ENCODE results near the gene SLC25A52. TPM values are rescaled to one million over a fixed set of nuclear protein-coding genes. Genes with fewer than 3 reads are reported as not detected.
"Not testable (repeated sequence)": the region's sequence is repeated elsewhere in the genome, so short reads cannot be mapped to it uniquely, and the experiment has no call there.

Gene SLC25A52
- under 1 TPM in 1 of 4 donors, not detected in 3; 0.04 TPM for polyA plus RNA-seq
- long read RNA-seq, donor 1: 0 reads
- long read RNA-seq, donor 2: 0 reads
- long read RNA-seq, donor 3: 0 reads
- long read RNA-seq, donor 4: 0 reads
- long read RNA-seq, donor 5: 0 reads
- long read RNA-seq, donor 6: 0 reads
- long read RNA-seq, donor 7: 0 reads
- long read RNA-seq, donor 8: 0 reads
- long read RNA-seq, donor 9: 0 reads
- long read RNA-seq, donor 10: 0 reads

- Histone ChIP-seq H3K4me3 (ENCODE audit: low read depth in 1 of 3, low read length in 3 of 3) (no peak within 1 kb of the TSS), H3K9me3 (ENCODE audit: control insufficient read depth in 2 of 2, insufficient read depth in 1 of 2, low read depth in 1 of 2, low read length in 1 of 2) (no peaks in the 10 kb centered on the region), H3K27ac (ENCODE audit: low read depth in 1 of 3, low read length in 2 of 3) (no peak within 1 kb of the TSS), H3K36me3 (ENCODE audit: control insufficient read depth in 3 of 3, insufficient read depth in 2 of 3, low read depth in 1 of 3, low read length in 3 of 3) (no peaks in the 10 kb centered on the region), H3K4me1 (ENCODE audit: control insufficient read depth in 3 of 3, insufficient read depth in 2 of 3, low read depth in 1 of 3, low read length in 2 of 3) (no peaks in the 10 kb centered on the region), H3K27me3 (ENCODE audit: control insufficient read depth in 3 of 3, insufficient read depth in 3 of 3, low read length in 3 of 3) (peaks cover 0 to 2% (median 0%) of the 10 kb centered on the region in 3 donors)
- WGBS, 3 donors: 87 to 91% (median 90%) methylated on average over 21 of the region's 21 CpGs
- DNase-seq (no peak), FAIRE-seq (no peak)
These were observed at the start of gene SLC25A52 for GRCh38 chr18:31760695-31761094. Gene SLC25A52, minus strand, starts transcription at chr18:31760880. Its CDS starts 219 bp downstream, at chr18:31760661.

DNA sequence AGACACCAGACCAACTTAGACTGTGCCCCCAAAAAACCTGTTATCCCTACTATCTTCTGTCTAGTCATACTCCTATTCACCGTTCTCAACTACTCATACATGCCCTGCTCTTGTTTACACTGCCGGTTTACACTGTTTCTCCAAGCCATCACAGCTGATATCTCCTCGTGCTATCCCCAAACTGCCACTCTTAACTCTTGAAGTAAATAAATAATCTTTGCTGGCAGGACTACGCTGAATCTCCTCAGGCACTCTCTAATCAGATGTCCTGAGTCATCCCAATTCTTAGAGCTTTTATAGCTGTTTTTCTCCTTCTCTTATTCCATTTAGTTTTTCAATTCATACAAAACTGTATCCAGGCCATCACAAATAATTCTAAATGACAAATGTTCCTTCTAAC lies 48.4 kb upstream of the SLC25A52 start:
- H3K4me1 ChIP-seq (ENCODE audit: control insufficient read depth in 3 of 3, insufficient read depth in 2 of 3, low read depth in 1 of 3, low read length in 2 of 3); FAIRE-seq; H3K27me3 ChIP-seq (ENCODE audit: control insufficient read depth in 3 of 3, insufficient read depth in 3 of 3, low read length in 3 of 3); H3K4me3 ChIP-seq (ENCODE audit: low read depth in 1 of 3, low read length in 3 of 3); H3K27ac ChIP-seq (ENCODE audit: low read depth in 1 of 3, low read length in 2 of 3); DNase-seq; H3K9me3 ChIP-seq (ENCODE audit: control insufficient read depth in 2 of 2, insufficient read depth in 1 of 2, low read depth in 1 of 2, low read length in 1 of 2); H3K36me3 ChIP-seq (ENCODE audit: control insufficient read depth in 3 of 3, insufficient read depth in 2 of 3, low read depth in 1 of 3, low read length in 3 of 3): not testable (repeated sequence)
- 55 to 67% (median 60%) methylated on average over 3 to 4 of the region's 4 CpGs for WGBS, 3 donors

GRCh38 chr18:31801078-31801477 lies 40.4 kb upstream of the SLC25A52 start:
- FAIRE-seq: no peak
- no peaks in the 10 kb centered on the region for H3K27me3 ChIP-seq (ENCODE audit: control insufficient read depth in 3 of 3, insufficient read depth in 3 of 3, low read length in 3 of 3)
- no peak for DNase-seq
- no peaks in the 10 kb centered on the region for H3K36me3 ChIP-seq (ENCODE audit: control insufficient read depth in 3 of 3, insufficient read depth in 2 of 3, low read depth in 1 of 3, low read length in 3 of 3)
- WGBS, 3 donors: 74 to 86% (median 79%) methylated on average over 2 of the region's 2 CpGs
- no peak overlapping the region for H3K27ac ChIP-seq (ENCODE audit: low read depth in 1 of 3, low read length in 2 of 3)
- no peaks in the 10 kb centered on the region for H3K9me3 ChIP-seq (ENCODE audit: control insufficient read depth in 2 of 2, insufficient read depth in 1 of 2, low read depth in 1 of 2, low read length in 1 of 2)
- H3K4me3 ChIP-seq (ENCODE audit: low read depth in 1 of 3, low read length in 3 of 3): no peak overlapping the region
- H3K4me1 ChIP-seq (ENCODE audit: control insufficient read depth in 3 of 3, insufficient read depth in 2 of 3, low read depth in 1 of 3, low read length in 2 of 3): no peaks in the 10 kb centered on the region

- H3K4me3 ChIP-seq (ENCODE audit: low read depth in 1 of 3, low read length in 3 of 3); FAIRE-seq; H3K9me3 ChIP-seq (ENCODE audit: control insufficient read depth in 2 of 2, insufficient read depth in 1 of 2, low read depth in 1 of 2, low read length in 1 of 2); H3K27me3 ChIP-seq (ENCODE audit: control insufficient read depth in 3 of 3, insufficient read depth in 3 of 3, low read length in 3 of 3); H3K27ac ChIP-seq (ENCODE audit: low read depth in 1 of 3, low read length in 2 of 3); H3K36me3 ChIP-seq (ENCODE audit: control insufficient read depth in 3 of 3, insufficient read depth in 2 of 3, low read depth in 1 of 3, low read length in 3 of 3); H3K4me1 ChIP-seq (ENCODE audit: control insufficient read depth in 3 of 3, insufficient read depth in 2 of 3, low read depth in 1 of 3, low read length in 2 of 3); DNase-seq: not testable (repeated sequence)
- 78 to 96% (median 93%) methylated on average over 5 of the region's 5 CpGs for WGBS, 3 donors
These were observed 38.6 kb upstream of the SLC25A52 start for GRCh38 chr18:31799257-31799656.

DNA sequence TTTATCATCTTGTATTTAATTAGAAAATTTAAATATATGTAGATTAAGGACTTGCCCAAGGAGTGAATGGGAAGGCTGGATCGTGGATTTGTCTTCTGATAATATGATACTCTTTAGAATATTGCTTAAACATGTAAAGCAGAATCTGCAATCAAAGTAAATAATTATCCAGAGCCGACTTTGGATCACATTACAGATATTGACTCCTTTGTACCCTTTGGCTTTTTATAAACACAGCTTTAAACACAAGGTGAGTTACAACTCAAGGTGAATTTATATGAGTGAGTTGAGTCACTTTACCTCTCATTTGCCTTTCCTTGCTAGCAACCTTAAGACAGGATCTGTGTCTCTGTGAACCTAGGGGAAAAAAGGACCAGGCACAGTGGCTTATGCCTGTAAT lies 37.7 kb upstream of the SLC25A52 start:
- Histone ChIP-seq H3K27ac (ENCODE audit: low read depth in 1 of 3, low read length in 2 of 3) (no peak overlapping the region), H3K36me3 (ENCODE audit: control insufficient read depth in 3 of 3, insufficient read depth in 2 of 3, low read depth in 1 of 3, low read length in 3 of 3) (no peaks in the 10 kb centered on the region), H3K4me3 (ENCODE audit: low read depth in 1 of 3, low read length in 3 of 3) (no peak overlapping the region), H3K9me3 (ENCODE audit: control insufficient read depth in 2 of 2, insufficient read depth in 1 of 2, low read depth in 1 of 2, low read length in 1 of 2) (no peaks in the 10 kb centered on the region), H3K27me3 (ENCODE audit: control insufficient read depth in 3 of 3, insufficient read depth in 3 of 3, low read length in 3 of 3) (no peaks in the 10 kb centered on the region), H3K4me1 (ENCODE audit: control insufficient read depth in 3 of 3, insufficient read depth in 2 of 3, low read depth in 1 of 3, low read length in 2 of 3) (no peaks in the 10 kb centered on the region)
- 20 to 30% (median 29%) methylated on average over 2 of the region's 2 CpGs for WGBS, 3 donors
- peak; percentile 38 to 46 for DNase-seq
- no peak for FAIRE-seq

GRCh38 chr18:31795747-31796146 lies 35.1 kb upstream of the SLC25A52 start:
- DNase-seq (no peak), FAIRE-seq (no peak)
- WGBS, 3 donors: 78 to 98% (median 93%) methylated on average over 2 of the region's 2 CpGs

GRCh38 chr18:31793531-31793930 lies 32.9 kb upstream of the SLC25A52 start:
- H3K4me3 ChIP-seq (ENCODE audit: low read depth in 1 of 3, low read length in 3 of 3): no peak overlapping the region
- H3K9me3 ChIP-seq (ENCODE audit: control insufficient read depth in 2 of 2, insufficient read depth in 1 of 2, low read depth in 1 of 2, low read length in 1 of 2): no peaks in the 10 kb centered on the region
- no peak for DNase-seq
- no peak overlapping the region for H3K27ac ChIP-seq (ENCODE audit: low read depth in 1 of 3, low read length in 2 of 3)
- H3K4me1 ChIP-seq (ENCODE audit: control insufficient read depth in 3 of 3, insufficient read depth in 2 of 3, low read depth in 1 of 3, low read length in 2 of 3): peaks cover 0 to 6% (median 5%) of the 10 kb centered on the region in 3 donors
- no peak for FAIRE-seq
- no peaks in the 10 kb centered on the region for H3K27me3 ChIP-seq (ENCODE audit: control insufficient read depth in 3 of 3, insufficient read depth in 3 of 3, low read length in 3 of 3)
- H3K36me3 ChIP-seq (ENCODE audit: control insufficient read depth in 3 of 3, insufficient read depth in 2 of 3, low read depth in 1 of 3, low read length in 3 of 3): no peaks in the 10 kb centered on the region

More at GRCh38 chr18:31795747-31796146, 35.1 kb upstream of the SLC25A52 start:
- H3K4me3 ChIP-seq (ENCODE audit: low read depth in 1 of 3, low read length in 3 of 3): no peak overlapping the region
- no peaks in the 10 kb centered on the region for H3K36me3 ChIP-seq (ENCODE audit: control insufficient read depth in 3 of 3, insufficient read depth in 2 of 3, low read depth in 1 of 3, low read length in 3 of 3)
- no peaks in the 10 kb centered on the region for H3K9me3 ChIP-seq (ENCODE audit: control insufficient read depth in 2 of 2, insufficient read depth in 1 of 2, low read depth in 1 of 2, low read length in 1 of 2)
- no peaks in the 10 kb centered on the region for H3K27me3 ChIP-seq (ENCODE audit: control insufficient read depth in 3 of 3, insufficient read depth in 3 of 3, low read length in 3 of 3)
- H3K27ac ChIP-seq (ENCODE audit: low read depth in 1 of 3, low read length in 2 of 3): no peak overlapping the region
- H3K4me1 ChIP-seq (ENCODE audit: control insufficient read depth in 3 of 3, insufficient read depth in 2 of 3, low read depth in 1 of 3, low read length in 2 of 3): peaks cover 0 to 6% (median 5%) of the 10 kb centered on the region in 3 donors

- H3K4me3 ChIP-seq (ENCODE audit: low read depth in 1 of 3, low read length in 3 of 3): no peak overlapping the region
- peaks cover 0 to 11% (median 6%) of the 10 kb centered on the region in 3 donors for H3K4me1 ChIP-seq (ENCODE audit: control insufficient read depth in 3 of 3, insufficient read depth in 2 of 3, low read depth in 1 of 3, low read length in 2 of 3)
- no peaks in the 10 kb centered on the region for H3K27me3 ChIP-seq (ENCODE audit: control insufficient read depth in 3 of 3, insufficient read depth in 3 of 3, low read length in 3 of 3)
- no peaks in the 10 kb centered on the region for H3K9me3 ChIP-seq (ENCODE audit: control insufficient read depth in 2 of 2, insufficient read depth in 1 of 2, low read depth in 1 of 2, low read length in 1 of 2)
- DNase-seq (peak; percentile 78), FAIRE-seq (no peak)
- 49 to 72% (median 67%) methylated on average over 2 of the region's 2 CpGs for WGBS, 3 donors
- H3K36me3 ChIP-seq (ENCODE audit: control insufficient read depth in 3 of 3, insufficient read depth in 2 of 3, low read depth in 1 of 3, low read length in 3 of 3): no peaks in the 10 kb centered on the region
- H3K27ac ChIP-seq (ENCODE audit: low read depth in 1 of 3, low read length in 2 of 3): no peak overlapping the region
These were observed 31.9 kb upstream of the SLC25A52 start for GRCh38 chr18:31792580-31792911.

Measured in small intestine (tissue), 16 donors.